IMR-90 (cell line): ENCODE results near the gene CCM2. TPM values are rescaled to one million over a fixed set of nuclear protein-coding genes. Genes with fewer than 3 reads are reported as not detected.

Source experiments
- ATAC-seq: fragments of 200-7000 bp; cut with Tn5 transposase; 2 replicates; pipeline ENCODE4 v1.9.1; 2020; ENCODE audit warnings: low read depth, mild to moderate bottlenecking, moderate library complexity
- BruUV-seq: library from RNA; stranded (reverse); fragments of 400-500 nt; replicated peaks from 2 replicates; lab custom pipeline; 2021; lab: Mats Ljungman, UMichigan
- CTCF ChIA-PET: fragments of 300-600 bp; formaldehyde crosslinking; extraction: SDS; loops from one replicate; lab custom pipeline; 2021; ENCODE audit warnings: antibody characterized with exemption; lab: Yijun Ruan, JAX
- POLR2A ChIA-PET: fragments of 300-600 bp; sonication (Branson Sonifier 250); formaldehyde crosslinking; loops from one replicate; lab custom pipeline; 2022; ENCODE audit warnings: antibody characterized with exemption; ENCODE audit not compliant: unreplicated experiment; lab: Charles Lee
- DNase-seq: peaks from one replicate; pipeline ENCODE4 v3.0.0; 2013
- H2AFZ ChIP-seq: replicated peaks from 2 replicates; pipeline ENCODE3; 2013; ENCODE audit warnings: low read length, mild to moderate bottlenecking; ENCODE audit not compliant: poor library complexity
- H2AK5ac ChIP-seq: 2 replicates; pipeline ENCODE4 v1.6.1; 2013; ENCODE audit warnings: low read depth, low read length, inconsistent platforms
- H2AK9ac ChIP-seq: replicated peaks from 2 replicates; pipeline ENCODE3; 2013; ENCODE audit warnings: mild to moderate bottlenecking, low read depth, low read length, moderate library complexity; ENCODE audit not compliant: poor library complexity
- H2BK120ac ChIP-seq: 2 replicates; pipeline ENCODE4 v1.6.1; 2013; ENCODE audit warnings: low read depth, low read length, inconsistent platforms
- H2BK15ac ChIP-seq: 3 replicates; pipeline ENCODE4 v1.6.1; 2013; ENCODE audit warnings: low read depth, low read length, inconsistent platforms
- H2BK20ac ChIP-seq: 2 replicates; pipeline ENCODE4 v1.6.1; 2013; ENCODE audit warnings: low read depth, mild to moderate bottlenecking, inconsistent platforms, low read length, moderate library complexity
- H2BK5ac ChIP-seq: 2 replicates; pipeline ENCODE4 v1.6.1; 2013; ENCODE audit warnings: mild to moderate bottlenecking, low read depth, low read length, inconsistent platforms; ENCODE audit not compliant: poor library complexity, severe bottlenecking
- H3K14ac ChIP-seq: replicated peaks from 2 replicates; pipeline ENCODE4 v1.6.1; 2013; ENCODE audit warnings: low read depth, low read length, inconsistent platforms
- H3K18ac ChIP-seq: 2 replicates; pipeline ENCODE4 v1.6.1; 2013; ENCODE audit warnings: low read depth, low read length, control low read depth
- H3K23ac ChIP-seq: 2 replicates; pipeline ENCODE4 v1.6.1; 2013; ENCODE audit warnings: low read depth, low read length, inconsistent platforms
- H3K27ac ChIP-seq: 2 replicates; pipeline ENCODE4 v1.5.1; 2013; ENCODE audit warnings: mild to moderate bottlenecking, control low read depth, low read length; ENCODE audit not compliant: insufficient read depth
- H3K27me3 ChIP-seq: 2 replicates; pipeline ENCODE4 v1.6.1; 2013; ENCODE audit warnings: low read length; ENCODE audit not compliant: control insufficient read depth, insufficient read depth
- H3K36me3 ChIP-seq: 2 replicates; pipeline ENCODE4 v1.6.1; 2013; ENCODE audit warnings: low read length, mixed read lengths; ENCODE audit not compliant: control insufficient read depth, insufficient read depth
- H3K4ac ChIP-seq: 2 replicates; pipeline ENCODE4 v1.6.1; 2013; ENCODE audit warnings: low read depth, low read length, inconsistent platforms
- H3K4me1 ChIP-seq: 2 replicates; pipeline ENCODE4 v1.6.1; 2013; ENCODE audit warnings: low read length, mixed read lengths; ENCODE audit not compliant: control insufficient read depth, insufficient read depth
- H3K4me2 ChIP-seq: 2 replicates; pipeline ENCODE4 v1.6.1; 2013; ENCODE audit warnings: low read depth, mild to moderate bottlenecking, control low read depth, low read length, moderate library complexity
- H3K4me3 ChIP-seq: 2 replicates; pipeline ENCODE4 v1.5.1; 2013; ENCODE audit warnings: low read depth, mild to moderate bottlenecking, control low read depth, low read length, moderate library complexity; ENCODE audit not compliant: insufficient read depth
- H3K56ac ChIP-seq: 2 replicates; pipeline ENCODE4 v1.6.1; 2013; ENCODE audit warnings: low read length, inconsistent platforms; ENCODE audit not compliant: insufficient read depth; ENCODE audit errors: extremely low read depth
- H3K79me1 ChIP-seq, 2 experiments: 2 replicates each; pipeline ENCODE4 v1.6.1; 2013; ENCODE audit warnings: low read length in 2 of 2, inconsistent platforms in 1 of 2, low read depth in 1 of 2
- H3K9ac ChIP-seq: 2 replicates; pipeline ENCODE4 v1.6.1; 2013; ENCODE audit warnings: low read depth, low read length, control low read depth
- H3K9me1 ChIP-seq: 2 replicates; pipeline ENCODE4 v1.6.1; 2013; ENCODE audit warnings: low read length, inconsistent platforms; ENCODE audit not compliant: insufficient read depth
- H3K9me3 ChIP-seq: 2 replicates; pipeline ENCODE4 v1.6.1; 2013; ENCODE audit warnings: low read length; ENCODE audit not compliant: control insufficient read depth, insufficient read depth
- H4K20me1 ChIP-seq: 2 replicates; pipeline ENCODE4 v1.6.1; 2013; ENCODE audit warnings: low read length, inconsistent platforms; ENCODE audit not compliant: insufficient read depth
- H4K5ac ChIP-seq: 2 replicates; pipeline ENCODE4 v1.6.1; 2013; ENCODE audit warnings: mild to moderate bottlenecking, low read depth, low read length, control low read depth
- H4K8ac ChIP-seq, 2 experiments: 2 replicates each; pipeline ENCODE4 v1.6.1; 2013; ENCODE audit warnings: low read depth in 2 of 2, low read length in 2 of 2, control low read depth in 1 of 2, inconsistent platforms in 1 of 2
- H4K91ac ChIP-seq: 2 replicates; pipeline ENCODE4 v1.6.1; 2013; ENCODE audit warnings: low read depth, low read length, inconsistent platforms; ENCODE audit not compliant: insufficient read depth
- MAFK ChIP-seq: IDR thresholded peaks from 2 replicates; pipeline ENCODE4 v1.6.1; 2012; ENCODE audit warnings: low read depth, low read length, improper control_type of control experiment
- WGBS, 2 experiments: methylation state at CpG; one replicate each; pipeline versions ENCODE4 v1.1.5 to v1.1.7; 2013; ENCODE audit warnings: missing lambda C conversion rate in 2 of 2; ENCODE audit not compliant: insufficient read length in 1 of 2; ENCODE audit errors: extremely low coverage in 2 of 2; 5-methylcytosine and 5-hydroxymethylcytosine counted together
- dilution Hi-C: fragments of 300-500 bp; cut with HindIII; formaldehyde crosslinking; loops from one replicate; pipeline ENCODE4 v1.14.3; 2018; ENCODE audit warnings: low sequenced_read_pairs; ENCODE audit not compliant: unreplicated experiment
- in situ Hi-C: fragments of 300-500 bp; cut with MboI; formaldehyde crosslinking; loops from 3 replicates; pipeline ENCODE4 v1.14.3; 2019; ENCODE audit warnings: low sequenced_read_pairs, inconsistent platforms, mixed read lengths
- intact Hi-C: fragments of 100-400 bp; cut with micrococcal nuclease; formaldehyde crosslinking; loops from 2 replicates; pipeline ENCODE4 v1.10.0; 2022
- polyA plus RNA-seq, 3 experiments: library from polyadenylated mRNA; depleted of rRNA; stranded (reverse); fragments of >200 nt; gene quantifications; 2 replicates each; pipeline ENCODE4 v1.2.3, GENCODE V29; 2012; ENCODE audit warnings: low replicate concordance in 1 of 3
- total RNA-seq: library from RNA; depleted of rRNA; stranded (reverse); fragments of >200 nt; gene quantifications from 2 replicates; pipeline ENCODE4 v1.2.3, GENCODE V29; 2012

CCM2 gene
- total and polyA plus RNA-seq, 2 of the 4 experiments (the other 2 are of a cell fraction) = 65.2 to 78.5 TPM

- H3K27ac ChIP-seq = no peak overlapping the region
- no peak overlapping the region for H3K4ac ChIP-seq
- H3K79me1 ChIP-seq = peaks cover 44 to 72% of the 10 kb centered on the region in 2 experiments
- 85% methylated on average over 3 of the region's 6 CpGs; no CpG with 5 or more reads in 1 of the 2 experiments for WGBS, 2 experiments
- no peak overlapping the region for H2BK20ac ChIP-seq
- DNase-seq (no peak), ATAC-seq (no peak)
- intact Hi-C loops = no loop called here
- H3K23ac ChIP-seq = no peak overlapping the region
- ChIA-PET POLR2A (no interaction called here), CTCF (no interaction called here)
- H3K9ac ChIP-seq = no peak overlapping the region
- in situ Hi-C loops = no loop called here
- peaks cover 9% of the 10 kb centered on the region for H3K4me1 ChIP-seq
- dilution Hi-C loops = loop anchor here (10.0 kb wide), 1 partner anchor 59 kb away; no protein-coding TSS in a partner anchor
- no peak overlapping the region for H4K8ac ChIP-seq
- no peak overlapping the region for H3K4me2 ChIP-seq
- no peak overlapping the region for H3K56ac ChIP-seq
- H2BK120ac ChIP-seq = no peak overlapping the region
- peaks cover 10% of the 10 kb centered on the region for H3K36me3 ChIP-seq
- no peak overlapping the region for H3K4me3 ChIP-seq
- no peaks in the 10 kb centered on the region for H3K27me3 ChIP-seq
- H4K20me1 ChIP-seq = peaks cover 55% of the 10 kb centered on the region
- no peak overlapping the region for H2AK5ac ChIP-seq
- H2BK15ac ChIP-seq = no peak overlapping the region
- no peak overlapping the region for H4K5ac ChIP-seq
- no peak for TF ChIP-seq MAFK
- no TSS peak for BruUV-seq
- no peak overlapping the region for H4K91ac ChIP-seq
- no peak overlapping the region for H2AK9ac ChIP-seq
- H3K9me1 ChIP-seq = peaks cover 27% of the 10 kb centered on the region
- H3K9me3 ChIP-seq = no peaks in the 10 kb centered on the region
- H2BK5ac ChIP-seq = no peak overlapping the region
- no peak overlapping the region for H3K18ac ChIP-seq
- no peak overlapping the region for H3K14ac ChIP-seq
- no peak overlapping the region for H2AFZ ChIP-seq
Observed at GRCh38 chr7:45035893-45036292, 35.9 kb downstream of the CCM2 start.
